Loucy (cell line): ENCODE measurements around the gene INHA.

Source experiments
- H2AFZ ChIP-seq: fragments of 200-600 bp; sonication (generic); 2 replicates; pipeline ENCODE4 v1.6.0; 2016; ENCODE audit warnings: antibody characterized with exemption, mild to moderate bottlenecking, low read length, moderate library complexity
- H3F3A ChIP-seq: fragments of 200-600 bp; 2 replicates; pipeline ENCODE4 v1.6.0; 2016; ENCODE audit warnings: antibody characterized with exemption, low read depth, mild to moderate bottlenecking
- H3K27me3 ChIP-seq: fragments of 200-600 bp; sonication (generic); 2 replicates; pipeline ENCODE4 v1.6.1; 2014; ENCODE audit warnings: low read length, mild to moderate bottlenecking; ENCODE audit not compliant: insufficient read depth, poor library complexity, severe bottlenecking
- H3K36me3 ChIP-seq: fragments of 200-600 bp; sonication (generic); 2 replicates; pipeline ENCODE4 v1.6.1; 2016; ENCODE audit warnings: low read length; ENCODE audit not compliant: insufficient read depth
- H3K4me1 ChIP-seq: fragments of 200-600 bp; sonication (generic); 2 replicates; pipeline ENCODE4 v1.5.1; 2014; ENCODE audit warnings: low read length, mild to moderate bottlenecking; ENCODE audit not compliant: insufficient read depth, poor library complexity, severe bottlenecking
- H3K4me2 ChIP-seq: fragments of 200-600 bp; sonication (generic); 2 replicates; pipeline ENCODE4 v1.6.0; 2014; ENCODE audit warnings: antibody characterized with exemption, low read length, low read depth, mild to moderate bottlenecking; ENCODE audit not compliant: poor library complexity, severe bottlenecking
- H3K4me3 ChIP-seq: fragments of 200-600 bp; sonication (generic); 2 replicates; pipeline ENCODE4 v1.5.1; 2014; ENCODE audit warnings: low read length, mild to moderate bottlenecking, mixed read lengths; ENCODE audit not compliant: poor library complexity, severe bottlenecking
- H3K79me2 ChIP-seq: fragments of 200-600 bp; sonication (generic); 2 replicates; pipeline ENCODE4 v1.6.1; 2014; ENCODE audit warnings: low read length; ENCODE audit not compliant: insufficient read depth
- H3K9ac ChIP-seq: fragments of 200-600 bp; sonication (generic); 2 replicates; pipeline ENCODE4 v1.6.0; 2014; ENCODE audit warnings: mild to moderate bottlenecking, low read depth, low read length, moderate library complexity; ENCODE audit not compliant: poor library complexity, severe bottlenecking
- H3K9me2 ChIP-seq: fragments of 200-600 bp; sonication (generic); replicated peaks from 2 replicates; pipeline ENCODE4 v1.6.1; 2016; ENCODE audit warnings: low read depth, low read length, mixed read lengths
- H3K9me3 ChIP-seq: fragments of 200-600 bp; sonication (generic); 2 replicates; pipeline ENCODE4 v1.6.1; 2014; ENCODE audit warnings: mild to moderate bottlenecking, antibody characterized with exemption, low read length, low read depth; ENCODE audit not compliant: insufficient read depth
- H4K20me1 ChIP-seq: fragments of 200-600 bp; sonication (generic); 2 replicates; pipeline ENCODE4 v1.6.0; 2014; ENCODE audit warnings: antibody characterized with exemption, low read length, mild to moderate bottlenecking; ENCODE audit not compliant: insufficient read depth, poor library complexity, severe bottlenecking
- CTCF ChIP-seq: fragments of 200-600 bp; sonication (generic); conservative IDR thresholded peaks from 2 replicates; pipeline ENCODE4 v1.5.1; 2014; ENCODE audit warnings: mild to moderate bottlenecking, antibody characterized with exemption, low read length
- EZH2phosphoT487 ChIP-seq: fragments of 200-600 bp; IDR thresholded peaks from 2 replicates; pipeline ENCODE4 v1.6.1; 2018; ENCODE audit warnings: antibody characterized with exemption, mild to moderate bottlenecking, moderate library complexity, borderline replicate concordance

INHA gene

GRCh38 chr2:219619235-219619634 lies 47.1 kb downstream of the INHA start:
- H3K79me2 ChIP-seq, result no peaks in the 10 kb centered on the region

GRCh38 chr2:219620546-219620945 lies 48.4 kb downstream of the INHA start:
- no peaks in the 10 kb centered on the region for H3F3A ChIP-seq
- TF ChIP-seq EZH2phosphoT487 (no peak), CTCF (no peak)

More at GRCh38 chr2:219619235-219619634, 47.1 kb downstream of the INHA start:
- Histone ChIP-seq H3F3A (no peaks in the 10 kb centered on the region), H2AFZ (no peak overlapping the region), H3K4me3 (no peak overlapping the region), H3K9me2 (no peaks in the 10 kb centered on the region), H3K9me3 (no peaks in the 10 kb centered on the region), H3K9ac (no peak overlapping the region), H3K4me1 (no peaks in the 10 kb centered on the region), H4K20me1 (no peaks in the 10 kb centered on the region), H3K4me2 (no peak overlapping the region), H3K36me3 (peaks cover 5% of the 10 kb centered on the region; the same call in 1 of the 2 replicates), H3K27me3 (no peaks in the 10 kb centered on the region)
- TF ChIP-seq CTCF (no peak), EZH2phosphoT487 (no peak)

GRCh38 chr2:219621935-219622334 lies 49.8 kb downstream of the INHA start:
- H2AFZ ChIP-seq, result no peak overlapping the region
- no peak overlapping the region for H3K4me2 ChIP-seq
- peaks cover 8% of the 10 kb centered on the region for H3K27me3 ChIP-seq
- no peaks in the 10 kb centered on the region for H3K9me3 ChIP-seq
- TF ChIP-seq EZH2phosphoT487 (no peak), CTCF (no peak)
- H3K4me1 ChIP-seq, result no peaks in the 10 kb centered on the region
- no peak overlapping the region for H3K4me3 ChIP-seq
- H3K36me3 ChIP-seq, result no peaks in the 10 kb centered on the region
- H3K9me2 ChIP-seq, result no peaks in the 10 kb centered on the region
- H3F3A ChIP-seq, result no peaks in the 10 kb centered on the region
- H4K20me1 ChIP-seq, result no peaks in the 10 kb centered on the region
- H3K79me2 ChIP-seq, result no peaks in the 10 kb centered on the region
- H3K9ac ChIP-seq, result no peak overlapping the region

More at GRCh38 chr2:219620546-219620945, 48.4 kb downstream of the INHA start:
- Histone ChIP-seq H3K4me1 (no peaks in the 10 kb centered on the region), H3K27me3 (no peaks in the 10 kb centered on the region), H3K4me3 (no peak overlapping the region), H3K9me2 (no peaks in the 10 kb centered on the region), H2AFZ (no peak overlapping the region), H3K36me3 (peaks cover 5% of the 10 kb centered on the region; the same call in 1 of the 2 replicates), H4K20me1 (no peaks in the 10 kb centered on the region), H3K4me2 (no peak overlapping the region), H3K9me3 (no peaks in the 10 kb centered on the region), H3K79me2 (no peaks in the 10 kb centered on the region), H3K9ac (no peak overlapping the region)
